Measurements from ENCODE around the gene PTCHD1.

- TF ChIP-seq EZH2 (IDR thresholded peaks at IDR 0.05; ENCODE audit: borderline replicate concordance, control insufficient read depth, low read depth, low read length) (no peak), JUNB (IDR thresholded peaks at IDR 0.05) (no peak)
Observed at GRCh38 chrX:23386260-23386659, 51.6 kb downstream of the PTCHD1 start.

Data from GM12878 (cell line).